ENCODE data around the gene CAMK1D. TPM values are rescaled to one million over a fixed set of nuclear protein-coding genes. Genes with fewer than 3 reads are reported as not detected.

The CAMK1D gene
- total RNA-seq, 6 experiments from 2014 or later = 5.3 to 10.8 (median 9.5) TPM

DNA sequence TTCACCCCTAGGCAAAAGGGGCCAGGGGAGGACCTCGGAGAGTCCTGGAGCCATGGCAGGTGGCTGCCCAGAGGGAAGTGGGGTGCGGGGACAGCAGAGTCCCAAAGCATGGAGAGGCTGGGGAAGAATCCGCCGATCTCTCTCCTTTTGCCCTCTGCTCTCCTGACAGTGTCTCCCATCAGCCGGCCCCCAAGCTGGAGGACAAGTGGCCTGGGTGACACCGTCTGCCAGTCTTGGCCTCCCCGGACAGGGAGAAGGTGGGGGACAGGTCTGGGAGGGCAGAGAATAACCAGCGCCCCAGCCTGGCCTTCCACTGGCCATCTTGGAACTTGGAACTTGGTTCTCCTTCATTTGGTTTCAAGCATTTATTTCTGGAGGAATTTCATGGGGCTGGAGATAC, 77.9 kb downstream of the CAMK1D start:
- H3K27me3 ChIP-seq = no peaks in the 10 kb centered on the region
- DNase-seq (no peak), ATAC-seq (no peak)
- 80% methylated on average over 3 of the region's 8 CpGs for WGBS (ENCODE audit: insufficient coverage, low coverage, low lambda C conversion rate, missing lambda C conversion rate)
- H3K9me3 ChIP-seq = no peaks in the 10 kb centered on the region
- no peak overlapping the region for H3K27ac ChIP-seq
- no peaks in the 10 kb centered on the region for H3K4me1 ChIP-seq
- H3K4me3 ChIP-seq = no peak overlapping the region
- no peaks in the 10 kb centered on the region for H3K36me3 ChIP-seq
- TF ChIP-seq, protein P1, sequence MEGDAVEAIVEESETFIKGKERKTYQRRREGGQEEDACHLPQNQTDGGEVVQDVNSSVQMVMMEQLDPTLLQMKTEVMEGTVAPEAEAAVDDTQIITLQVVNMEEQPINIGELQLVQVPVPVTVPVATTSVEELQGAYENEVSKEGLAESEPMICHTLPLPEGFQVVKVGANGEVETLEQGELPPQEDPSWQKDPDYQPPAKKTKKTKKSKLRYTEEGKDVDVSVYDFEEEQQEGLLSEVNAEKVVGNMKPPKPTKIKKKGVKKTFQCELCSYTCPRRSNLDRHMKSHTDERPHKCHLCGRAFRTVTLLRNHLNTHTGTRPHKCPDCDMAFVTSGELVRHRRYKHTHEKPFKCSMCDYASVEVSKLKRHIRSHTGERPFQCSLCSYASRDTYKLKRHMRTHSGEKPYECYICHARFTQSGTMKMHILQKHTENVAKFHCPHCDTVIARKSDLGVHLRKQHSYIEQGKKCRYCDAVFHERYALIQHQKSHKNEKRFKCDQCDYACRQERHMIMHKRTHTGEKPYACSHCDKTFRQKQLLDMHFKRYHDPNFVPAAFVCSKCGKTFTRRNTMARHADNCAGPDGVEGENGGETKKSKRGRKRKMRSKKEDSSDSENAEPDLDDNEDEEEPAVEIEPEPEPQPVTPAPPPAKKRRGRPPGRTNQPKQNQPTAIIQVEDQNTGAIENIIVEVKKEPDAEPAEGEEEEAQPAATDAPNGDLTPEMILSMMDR (IDR thresholded peaks at IDR 0.05) = no peak
- intact Hi-C loops (cut with DNase I) = no loop called here

DNA sequence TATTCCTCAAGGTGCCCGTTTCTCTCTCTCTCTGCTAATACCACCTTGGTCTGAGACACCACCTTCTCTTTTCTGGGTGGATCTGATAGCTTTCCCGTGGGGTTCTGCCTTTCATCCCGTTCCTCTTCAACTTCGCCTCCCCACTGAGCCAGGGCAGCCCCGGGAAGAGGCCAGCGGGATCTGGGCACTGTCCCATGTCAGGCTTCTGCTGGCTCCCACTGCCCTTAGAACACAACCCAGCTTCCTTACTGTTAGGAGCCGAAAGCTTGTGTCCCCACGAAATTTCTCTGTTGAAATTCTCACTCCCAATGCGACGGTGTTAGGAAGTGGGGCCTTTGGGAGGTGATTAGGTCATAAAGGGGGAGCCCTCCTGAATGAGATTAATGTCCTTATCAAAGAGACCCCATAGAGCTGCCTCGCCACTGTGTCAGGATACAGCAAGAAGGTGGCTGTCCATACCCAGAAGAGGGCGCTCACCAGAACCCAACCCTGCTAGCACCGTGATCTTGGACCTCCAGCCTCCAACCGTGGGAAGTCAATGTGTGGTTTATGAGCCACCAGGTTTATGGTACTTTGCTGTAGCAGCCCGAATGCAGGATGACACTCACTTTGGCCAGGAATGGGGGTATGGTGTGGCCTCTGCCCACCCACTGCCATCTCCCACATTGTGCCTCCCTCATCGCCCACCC, 79.2 kb downstream of the CAMK1D start:
- H3K4me3 ChIP-seq = no peak overlapping the region
- no peaks in the 10 kb centered on the region for H3K9me3 ChIP-seq
- TF ChIP-seq, protein P1 (IDR thresholded peaks at IDR 0.05) = no peak
- TF ChIP-seq POLR2A (IDR thresholded peaks at IDR 0.05) = no peak
- intact Hi-C loops (cut with DNase I) = no loop called here
- no peaks in the 10 kb centered on the region for H3K27me3 ChIP-seq
- no peaks in the 10 kb centered on the region for H3K36me3 ChIP-seq
- no peak for DNase-seq
- no peak for ATAC-seq
- H3K4me1 ChIP-seq = no peaks in the 10 kb centered on the region
- WGBS (ENCODE audit: insufficient coverage, low coverage, low lambda C conversion rate, missing lambda C conversion rate) = 91% methylated on average over 4 of the region's 16 CpGs
- H3K27ac ChIP-seq = no peak overlapping the region

DNA sequence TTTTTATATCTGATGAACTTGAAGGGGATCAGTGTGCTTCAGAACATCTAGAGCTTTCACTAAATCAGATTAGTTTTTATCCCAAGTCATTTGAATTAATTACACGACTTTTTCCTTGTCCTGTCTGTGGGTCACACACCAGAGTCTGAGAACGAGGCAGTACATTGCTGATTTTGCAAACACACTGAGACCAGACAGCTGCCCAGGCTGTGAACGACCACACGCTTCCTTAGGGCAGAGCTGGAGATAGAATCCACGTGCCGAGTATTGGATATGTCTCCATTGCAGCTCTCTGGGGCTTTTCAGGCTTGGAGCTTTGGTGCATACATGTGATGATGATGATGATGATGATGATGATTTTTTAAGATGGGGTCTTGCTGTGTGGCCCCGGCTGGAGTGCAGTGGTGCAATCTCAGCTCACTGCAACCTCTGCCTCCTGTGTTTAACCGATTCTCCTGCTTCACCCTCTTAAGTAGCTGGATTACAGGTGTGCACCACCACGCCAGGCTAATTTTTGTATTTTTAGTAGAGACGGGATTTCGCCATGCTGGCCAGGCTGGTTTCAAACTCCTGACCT, 81.1 kb downstream of the CAMK1D start:
- Histone ChIP-seq H3K36me3 (no peaks in the 10 kb centered on the region), H3K4me1 (no peaks in the 10 kb centered on the region), H3K27me3 (no peaks in the 10 kb centered on the region), H3K9me3 (no peaks in the 10 kb centered on the region), H3K27ac (no peak overlapping the region), H3K4me3 (no peak overlapping the region)
- DNase-seq (no peak), ATAC-seq (no peak)
- 71% methylated on average over 9 of the region's 11 CpGs for WGBS (ENCODE audit: insufficient coverage, low coverage, low lambda C conversion rate, missing lambda C conversion rate)
- TF ChIP-seq, protein P1 (IDR thresholded peaks at IDR 0.05) = no peak
- no peak for TF ChIP-seq POLR2A (IDR thresholded peaks at IDR 0.05)
- intact Hi-C loops (cut with DNase I) = no loop called here

DNA sequence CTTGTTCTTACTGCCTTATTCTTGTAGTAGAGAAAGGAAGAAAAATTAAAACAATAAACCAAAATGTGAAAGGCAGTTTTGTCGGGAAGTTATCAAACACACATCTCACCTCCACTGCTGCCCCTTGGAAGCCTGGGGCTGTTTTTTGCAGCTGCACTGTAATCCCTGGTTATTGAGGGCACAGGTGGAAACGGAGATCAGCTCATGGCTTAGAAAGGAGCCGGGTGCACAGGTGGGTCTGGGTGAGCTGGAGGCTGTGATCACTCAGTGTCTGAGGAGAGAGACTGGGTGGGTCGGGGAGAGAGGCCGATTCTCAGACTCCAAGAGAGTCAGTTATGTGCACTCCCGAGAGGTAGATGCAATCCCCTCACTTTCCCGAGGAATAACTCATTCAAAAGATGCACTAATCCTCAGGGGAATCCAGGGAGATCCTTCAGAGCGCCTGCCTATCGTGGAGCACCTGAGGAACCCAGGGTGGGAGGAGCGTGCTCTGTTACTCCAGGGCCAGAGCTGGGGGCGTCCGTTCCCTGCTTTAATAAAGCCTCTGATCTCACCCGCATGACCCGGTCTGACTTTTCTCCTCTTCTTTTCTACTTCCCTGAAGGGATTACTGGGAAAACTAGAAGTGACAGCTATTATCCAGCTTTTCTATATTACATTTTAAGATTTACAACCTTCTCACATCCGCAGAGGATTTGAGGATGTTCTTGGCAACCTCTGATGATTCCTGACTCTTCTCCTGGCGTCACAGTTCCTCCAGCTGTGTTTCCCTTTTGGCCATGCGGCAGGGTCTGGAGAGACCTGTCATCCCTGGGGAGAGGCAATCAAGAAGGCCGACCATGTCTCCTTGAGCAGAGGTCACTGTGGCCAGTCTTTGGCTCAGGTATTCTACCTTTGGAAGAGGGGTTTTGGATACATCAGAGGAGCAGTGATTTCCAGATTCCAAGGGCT, 82.1 kb downstream of the CAMK1D start:
- no peak for DNase-seq
- no peak overlapping the region for H3K27ac ChIP-seq
- 82% methylated on average over 7 of the region's 18 CpGs for WGBS (ENCODE audit: insufficient coverage, low coverage, low lambda C conversion rate, missing lambda C conversion rate)
- no peaks in the 10 kb centered on the region for H3K36me3 ChIP-seq
- no peaks in the 10 kb centered on the region for H3K9me3 ChIP-seq
- intact Hi-C loops (cut with DNase I) = no loop called here
- no peaks in the 10 kb centered on the region for H3K27me3 ChIP-seq
- no peak overlapping the region for H3K4me3 ChIP-seq
- TF ChIP-seq, protein P1 (IDR thresholded peaks at IDR 0.05) = no peak
- TF ChIP-seq POLR2A (IDR thresholded peaks at IDR 0.05) = no peak
- H3K4me1 ChIP-seq = no peaks in the 10 kb centered on the region
- no peak for ATAC-seq

Data from right lobe of liver (tissue), 6 donors.